A549 (cell line): ENCODE measurements around the gene CD81. TPM values are rescaled to one million over a fixed set of nuclear protein-coding genes. Genes with fewer than 3 reads are reported as not detected.

Experiments
- ATAC-seq, 2 experiments: fragments of 200-7000 bp in 1 of 2; fragments of >200 bp in 1 of 2; cut with Nextera tagmentation in 1 of 2; cut with Tn5 transposase in 1 of 2; 3 replicates each; pipeline versions ENCODE4 v1.8.0 to v1.9.1; 2018 to 2020; ENCODE audit warnings: mild to moderate bottlenecking in 1 of 2, moderate library complexity in 1 of 2
- CTCF ChIA-PET: fragments of 300-600 bp; sonication (Branson Sonifier 250); formaldehyde crosslinking; extraction: SDS; loops from one replicate; lab custom pipeline; 2021; ENCODE audit warnings: antibody characterized with exemption, inconsistent platforms; lab: Yijun Ruan, JAX
- POLR2A ChIA-PET: fragments of 350-600 bp; formaldehyde crosslinking; extraction: SDS; loops from one replicate; lab custom pipeline; 2021; ENCODE audit warnings: antibody characterized with exemption, inconsistent platforms; lab: Yijun Ruan, JAX
- DNase-seq, 2 experiments: peaks; one replicate each; pipeline versions ENCODE4 v3.0.0 to v3.0.0-alpha.2; 2011 to 2016; ENCODE audit warnings: low read depth in 1 of 2, low spot score in 1 of 2
- FAIRE-seq: peaks from 2 replicates; lab custom pipeline; 2011; peaks lifted over from hg19 to GRCh38; lab: Jason Lieb, UNC
- H3K27ac ChIP-seq, 2 experiments: fragments of >200 bp; sonication (Bioruptor Twin); formaldehyde crosslinking; 3 replicates each; pipeline ENCODE4 v1.5.1; 2016 to 2017
- H3K4me1 ChIP-seq: fragments of >200 bp; sonication (Bioruptor Twin); formaldehyde crosslinking; 3 replicates; pipeline ENCODE4 v1.6.1; 2016
- H3K4me2 ChIP-seq: fragments of >200 bp; sonication (Bioruptor Twin); formaldehyde crosslinking; 3 replicates; pipeline ENCODE4 v1.6.1; 2016
- H3K4me3 ChIP-seq: fragments of >200 bp; sonication (Bioruptor Twin); formaldehyde crosslinking; 3 replicates; pipeline ENCODE4 v1.5.1; 2016
- H3K9me3 ChIP-seq: fragments of >200 bp; sonication (Bioruptor Twin); formaldehyde crosslinking; 3 replicates; pipeline ENCODE4 v1.6.1; 2016
- BHLHE40 ChIP-seq: IDR thresholded peaks from 2 replicates; pipeline ENCODE4 v1.6.1; 2012; ENCODE audit warnings: low read depth, low read length, inconsistent platforms
- CBX8 ChIP-seq: fragments of 200-600 bp; sonication (generic); IDR thresholded peaks from 2 replicates; pipeline ENCODE4 v1.6.1; 2016
- EHF ChIP-seq: fragments of 250-450 bp; sonication (Bioruptor Pico); IDR thresholded peaks from 2 replicates; pipeline ENCODE4 v1.5.0; 2020; ENCODE audit warnings: mild to moderate bottlenecking
- ESRRA ChIP-seq: fragments of 150-350 bp; IDR thresholded peaks from 2 replicates; pipeline ENCODE4 v1.6.1; 2014; ENCODE audit warnings: mild to moderate bottlenecking, low read length, borderline replicate concordance
- FOSB ChIP-seq: fragments of 250-450 bp; sonication (Bioruptor Pico); IDR thresholded peaks from 2 replicates; pipeline ENCODE4 v1.5.0; 2020; ENCODE audit warnings: mild to moderate bottlenecking, moderate library complexity
- FOSL2 ChIP-seq, 2 experiments: fragments of 450-650 bp in 1 of 2; fragments of >200 bp in 1 of 2; sonication (Bioruptor Twin) in 1 of 2; formaldehyde crosslinking; IDR thresholded peaks; 2 replicates each; pipeline versions ENCODE4 v1.5.0 to v1.6.1; 2016 to 2020; ENCODE audit warnings: mild to moderate bottlenecking in 1 of 2, moderate library complexity in 1 of 2
- HDAC2 ChIP-seq: fragments of 200-600 bp; sonication (generic); IDR thresholded peaks from 2 replicates; pipeline ENCODE4 v1.6.1; 2016
- JUNB ChIP-seq: fragments of >200 bp; sonication (Bioruptor Twin); formaldehyde crosslinking; IDR thresholded peaks from 2 replicates; pipeline ENCODE4 v1.6.1; 2016
- KDM5A ChIP-seq: fragments of 200-600 bp; sonication (generic); IDR thresholded peaks from 2 replicates; pipeline ENCODE4 v1.6.1; 2016; ENCODE audit warnings: antibody characterized with exemption, mild to moderate bottlenecking
- MAZ ChIP-seq: fragments of 150-350 bp; IDR thresholded peaks from 2 replicates; pipeline ENCODE4 v1.6.1; 2014; ENCODE audit warnings: antibody characterized with exemption, low read depth, low read length, borderline replicate concordance
- NFE2L2 ChIP-seq: fragments of 150-350 bp; conservative IDR thresholded peaks from 2 replicates; pipeline ENCODE4 v1.6.1; 2014; ENCODE audit warnings: low read length
- NR3C1 ChIP-seq: fragments of >200 bp; sonication (Bioruptor Twin); formaldehyde crosslinking; IDR thresholded peaks from 3 replicates; pipeline ENCODE4 v1.6.1; 2017
- POLR2AphosphoS2 ChIP-seq: conservative IDR thresholded peaks from 2 replicates; pipeline ENCODE4 v1.6.1; 2012; ENCODE audit warnings: low read length, improper control_type of control experiment, inconsistent platforms
- RARB ChIP-seq: fragments of 250-450 bp; sonication (Bioruptor Pico); IDR thresholded peaks from 2 replicates; pipeline ENCODE4 v1.8.0; 2021; ENCODE audit warnings: mild to moderate bottlenecking, moderate library complexity
- RNF2 ChIP-seq: fragments of 200-600 bp; sonication (generic); IDR thresholded peaks from 2 replicates; pipeline ENCODE4 v1.6.1; 2016; ENCODE audit warnings: low read depth, mild to moderate bottlenecking, antibody characterized with exemption, moderate library complexity, borderline replicate concordance
- SMC3 ChIP-seq: fragments of >200 bp; sonication (Bioruptor Twin); formaldehyde crosslinking; IDR thresholded peaks from 3 replicates; pipeline ENCODE4 v1.6.1; 2018; ENCODE audit warnings: inconsistent platforms
- TFCP2L1 ChIP-seq: fragments of 250-450 bp; sonication (Bioruptor Pico); IDR thresholded peaks from 2 replicates; pipeline ENCODE4 v1.5.0; 2021; ENCODE audit warnings: mild to moderate bottlenecking
- TP53 ChIP-seq: fragments of 250-450 bp; sonication (Bioruptor Pico); IDR thresholded peaks from 2 replicates; pipeline ENCODE4 v1.5.0; 2021; ENCODE audit warnings: mild to moderate bottlenecking, moderate library complexity
- WGBS: methylation state at CpG from one replicate; pipeline ENCODE4 v1.1.6; 2017; ENCODE audit errors: missing lambda C conversion rate; 5-methylcytosine and 5-hydroxymethylcytosine counted together
- polyA plus RNA-seq, 4 experiments: library from polyadenylated mRNA; depleted of rRNA in 3 of 4; stranded (reverse); fragments of >200 nt; fragmentation: RNase III in 1 of 4; extraction: RNeasy Plus Mini Kit Qiagen cat#74134 plus additional on column Dnase treatment in 1 of 4; gene quantifications; 2 replicates in 3 of 4; 3 replicates in 1 of 4; pipeline ENCODE4 v1.2.3, GENCODE V29; 2011 to 2017
- TF ChIP-seq, protein P1 (sequence below): fragments of 450-650 bp; IDR thresholded peaks from 2 replicates; pipeline ENCODE4 v1.6.1; 2014; ENCODE audit warnings: antibody characterized with exemption
- TF ChIP-seq, protein P2 (sequence below): fragments of 250-450 bp; sonication (Bioruptor Pico); IDR thresholded peaks from 2 replicates; pipeline ENCODE4 v1.5.0; 2020; ENCODE audit warnings: low read depth, mild to moderate bottlenecking, moderate library complexity
- TF ChIP-seq, protein P3 (sequence below): fragments of 200-600 bp; sonication (generic); IDR thresholded peaks from 2 replicates; pipeline ENCODE4 v1.6.1; 2016; ENCODE audit warnings: antibody characterized with exemption, mild to moderate bottlenecking, moderate library complexity

CD81 gene
- polyA plus RNA-seq, 2 of the 4 experiments (the other 2 are of a cell fraction), result 125 to 247 TPM

DNA sequence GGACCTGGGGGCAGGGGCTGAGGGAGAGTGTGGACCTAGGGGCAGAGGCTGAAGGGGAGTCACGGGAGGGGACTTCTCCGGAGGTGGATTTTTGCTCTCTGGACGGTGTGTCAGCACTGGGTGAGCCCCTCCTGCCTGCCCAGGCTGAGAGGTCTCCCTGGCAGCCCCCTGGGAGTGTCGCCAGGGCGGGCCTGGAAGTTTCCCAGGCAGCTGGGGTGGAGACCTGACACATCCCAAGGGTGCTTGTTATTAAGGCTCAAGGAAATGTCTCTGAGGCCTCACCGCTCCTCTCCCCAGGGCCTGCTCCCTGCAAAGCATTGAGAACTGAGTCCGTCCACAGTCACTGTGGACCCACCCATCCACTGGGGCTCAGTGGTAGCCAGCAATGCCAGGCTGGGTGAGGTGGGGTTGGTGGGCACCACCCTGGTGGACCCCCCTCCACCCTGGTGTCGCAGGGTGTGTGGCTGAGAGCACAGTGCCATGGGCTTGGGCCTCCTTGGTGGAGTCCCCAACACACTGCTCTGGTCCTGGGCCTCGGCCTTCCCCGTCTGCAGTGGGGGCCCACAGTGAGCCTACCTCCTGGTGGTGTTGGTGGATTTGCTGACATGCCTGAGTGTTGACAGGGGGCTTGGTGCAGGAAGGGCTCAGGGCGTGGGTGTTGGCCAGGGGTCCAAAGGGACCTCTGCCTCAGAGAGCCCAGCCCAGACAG lies 2.5 kb downstream of the CD81 start:
- FAIRE-seq, result no peak
- no peak overlapping the region for H3K4me3 ChIP-seq
- 93% methylated on average over 9 of the region's 11 CpGs for WGBS
- POLR2A ChIA-PET, result no interaction called here
- ATAC-seq, result no peak
- H3K4me1 ChIP-seq, result peaks cover 52% of the 10 kb centered on the region
- CTCF ChIA-PET, result interaction anchor here (1.3 to 3.8 kb wide), 2 partner anchors 20 to 41 kb away, joined by 4 to 19 read pairs; partner anchors contain the start of gene TSSC4
- H3K9me3 ChIP-seq, result no peaks in the 10 kb centered on the region
- no peak for DNase-seq
- 0 out of 6 replicates have a peak overlapping the region, but pooled peaks of 1 of the 2 experiments have one; percentile 98 for H3K27ac ChIP-seq
- H3K4me2 ChIP-seq, result peak overlapping the region; percentile 91; the same call in 2 of the 3 replicates
- TF ChIP-seq FOSB, result no peak
- no peak for TF ChIP-seq MAZ
- TF ChIP-seq KDM5A, result no peak
- TF ChIP-seq, protein P1, sequence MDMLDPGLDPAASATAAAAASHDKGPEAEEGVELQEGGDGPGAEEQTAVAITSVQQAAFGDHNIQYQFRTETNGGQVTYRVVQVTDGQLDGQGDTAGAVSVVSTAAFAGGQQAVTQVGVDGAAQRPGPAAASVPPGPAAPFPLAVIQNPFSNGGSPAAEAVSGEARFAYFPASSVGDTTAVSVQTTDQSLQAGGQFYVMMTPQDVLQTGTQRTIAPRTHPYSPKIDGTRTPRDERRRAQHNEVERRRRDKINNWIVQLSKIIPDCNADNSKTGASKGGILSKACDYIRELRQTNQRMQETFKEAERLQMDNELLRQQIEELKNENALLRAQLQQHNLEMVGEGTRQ, result no peak
- TF ChIP-seq NR3C1, result no peak
- TF ChIP-seq, protein P2, sequence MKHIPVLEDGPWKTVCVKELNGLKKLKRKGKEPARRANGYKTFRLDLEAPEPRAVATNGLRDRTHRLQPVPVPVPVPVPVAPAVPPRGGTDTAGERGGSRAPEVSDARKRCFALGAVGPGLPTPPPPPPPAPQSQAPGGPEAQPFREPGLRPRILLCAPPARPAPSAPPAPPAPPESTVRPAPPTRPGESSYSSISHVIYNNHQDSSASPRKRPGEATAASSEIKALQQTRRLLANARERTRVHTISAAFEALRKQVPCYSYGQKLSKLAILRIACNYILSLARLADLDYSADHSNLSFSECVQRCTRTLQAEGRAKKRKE (CRISPR knock-in tag), result no peak
- TF ChIP-seq RNF2, result no peak

DNA sequence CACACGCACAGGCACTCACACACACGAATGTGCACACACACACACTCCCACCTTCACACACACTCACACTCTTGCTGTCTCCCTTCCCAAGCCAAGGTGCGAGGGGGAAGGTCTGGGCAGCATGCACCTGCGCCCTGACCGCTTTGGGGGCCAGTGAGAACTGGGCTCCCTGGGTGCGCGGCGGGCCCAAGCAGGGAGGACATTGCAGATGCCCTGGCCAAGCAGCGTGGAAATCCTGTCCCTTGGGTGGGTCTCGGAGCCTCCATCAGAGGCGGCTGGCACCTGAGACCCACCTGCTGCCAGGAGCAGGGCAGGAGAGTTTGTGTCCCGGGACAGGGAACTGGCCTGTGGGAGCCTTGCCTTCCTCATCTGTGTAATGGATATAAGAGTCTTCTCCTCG lies 3.3 kb downstream of the CD81 start:
- Histone ChIP-seq H3K4me3 (no peak overlapping the region), H3K27ac (no peak overlapping the region), H3K4me2 (no peak overlapping the region), H3K9me3 (no peaks in the 10 kb centered on the region), H3K4me1 (peaks cover 52% of the 10 kb centered on the region)
- ChIA-PET POLR2A (no interaction called here), CTCF (interaction anchor here (1.0 kb wide), 1 partner anchor 75 kb away, joined by 3 read pairs; no protein-coding TSS in a partner anchor)
- FAIRE-seq, result no peak
- ATAC-seq, result no peak
- WGBS, result 97% methylated on average over 7 of the region's 13 CpGs
- TF ChIP-seq ESRRA (no peak), RARB (CRISPR knock-in tag) (no peak), CBX8 (no peak), EHF (CRISPR knock-in tag) (no peak)
- no peak for DNase-seq

DNA sequence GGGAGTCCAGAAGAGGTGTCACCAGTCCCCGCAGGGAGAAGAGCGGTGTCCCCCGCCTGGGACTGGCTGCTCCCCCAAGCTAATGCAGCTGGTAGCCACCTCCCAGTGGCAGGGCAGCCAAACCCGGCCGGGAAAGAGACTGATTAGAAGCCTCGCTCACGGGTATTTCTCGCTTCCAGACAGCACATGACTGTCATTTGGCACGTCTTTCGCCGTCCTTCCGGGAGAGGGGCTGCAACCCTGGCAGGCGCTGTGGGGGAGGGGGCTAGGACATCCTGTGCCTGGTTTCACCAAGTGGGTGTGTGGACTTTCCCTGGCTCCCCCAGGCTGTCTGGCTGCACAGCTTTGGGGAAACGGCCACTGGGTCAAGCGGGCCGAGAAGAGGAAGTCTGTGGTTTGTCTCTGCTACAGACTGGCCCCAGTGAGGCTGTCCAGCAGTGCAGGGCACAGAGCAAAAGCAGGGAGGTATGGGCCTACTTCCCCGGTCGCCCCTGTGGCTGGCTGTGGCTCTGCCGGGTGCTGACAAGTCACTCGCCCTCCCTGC lies 3.8 kb downstream of the CD81 start:
- H3K4me1 ChIP-seq, result peaks cover 51% of the 10 kb centered on the region
- H3K4me2 ChIP-seq, result no peak overlapping the region
- DNase-seq (no peak), ATAC-seq (no peak), FAIRE-seq (no peak)
- H3K4me3 ChIP-seq, result no peak overlapping the region
- H3K9me3 ChIP-seq, result no peaks in the 10 kb centered on the region
- 94% methylated on average over 19 of the region's 20 CpGs for WGBS
- CTCF ChIA-PET, result interaction anchor here (1.0 to 4.4 kb wide), 2 partner anchors 19 to 76 kb away, joined by 3 to 17 read pairs; partner anchors contain the start of gene TSSC4
- POLR2A ChIA-PET, result no interaction called here
- no peak overlapping the region for H3K27ac ChIP-seq
- no peak for TF ChIP-seq TP53 (CRISPR knock-in tag)
- no peak for TF ChIP-seq HDAC2
- TF ChIP-seq FOSL2 (IDR thresholded peaks at IDR 0.05), result no peak
- no peak for TF ChIP-seq FOSL2 (CRISPR knock-in tag; IDR thresholded peaks at IDR 0.05)
- TF ChIP-seq TFCP2L1 (CRISPR knock-in tag), result no peak
- TF ChIP-seq NFE2L2, result no peak
- TF ChIP-seq POLR2AphosphoS2, result no peak
- TF ChIP-seq ESRRA, result no peak
- TF ChIP-seq KDM5A, result no peak
- TF ChIP-seq JUNB, result no peak
- no peak for TF ChIP-seq EHF (CRISPR knock-in tag)
- TF ChIP-seq, protein P3, sequence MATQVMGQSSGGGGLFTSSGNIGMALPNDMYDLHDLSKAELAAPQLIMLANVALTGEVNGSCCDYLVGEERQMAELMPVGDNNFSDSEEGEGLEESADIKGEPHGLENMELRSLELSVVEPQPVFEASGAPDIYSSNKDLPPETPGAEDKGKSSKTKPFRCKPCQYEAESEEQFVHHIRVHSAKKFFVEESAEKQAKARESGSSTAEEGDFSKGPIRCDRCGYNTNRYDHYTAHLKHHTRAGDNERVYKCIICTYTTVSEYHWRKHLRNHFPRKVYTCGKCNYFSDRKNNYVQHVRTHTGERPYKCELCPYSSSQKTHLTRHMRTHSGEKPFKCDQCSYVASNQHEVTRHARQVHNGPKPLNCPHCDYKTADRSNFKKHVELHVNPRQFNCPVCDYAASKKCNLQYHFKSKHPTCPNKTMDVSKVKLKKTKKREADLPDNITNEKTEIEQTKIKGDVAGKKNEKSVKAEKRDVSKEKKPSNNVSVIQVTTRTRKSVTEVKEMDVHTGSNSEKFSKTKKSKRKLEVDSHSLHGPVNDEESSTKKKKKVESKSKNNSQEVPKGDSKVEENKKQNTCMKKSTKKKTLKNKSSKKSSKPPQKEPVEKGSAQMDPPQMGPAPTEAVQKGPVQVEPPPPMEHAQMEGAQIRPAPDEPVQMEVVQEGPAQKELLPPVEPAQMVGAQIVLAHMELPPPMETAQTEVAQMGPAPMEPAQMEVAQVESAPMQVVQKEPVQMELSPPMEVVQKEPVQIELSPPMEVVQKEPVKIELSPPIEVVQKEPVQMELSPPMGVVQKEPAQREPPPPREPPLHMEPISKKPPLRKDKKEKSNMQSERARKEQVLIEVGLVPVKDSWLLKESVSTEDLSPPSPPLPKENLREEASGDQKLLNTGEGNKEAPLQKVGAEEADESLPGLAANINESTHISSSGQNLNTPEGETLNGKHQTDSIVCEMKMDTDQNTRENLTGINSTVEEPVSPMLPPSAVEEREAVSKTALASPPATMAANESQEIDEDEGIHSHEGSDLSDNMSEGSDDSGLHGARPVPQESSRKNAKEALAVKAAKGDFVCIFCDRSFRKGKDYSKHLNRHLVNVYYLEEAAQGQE, result no peak
- no peak for TF ChIP-seq BHLHE40
- TF ChIP-seq SMC3, result no peak
- no peak for TF ChIP-seq RNF2
